HG02759 (cell line): ENCODE measurements around the gene SPP2.

Source experiments
- ATAC-seq: cut with Tn5 transposase; IDR thresholded peaks from one replicate; pipeline ENCODE4 v1.9.1; 2021; ENCODE audit warnings: mild to moderate bottlenecking, moderate library complexity; ENCODE audit not compliant: unreplicated experiment

Gene SPP2

GRCh38 chr2:234050455-234051135, at the start of gene SPP2:
Gene SPP2, plus strand, starts transcription at chr2:234050702. Its CDS starts 85 bp downstream, at chr2:234050787.
- ATAC-seq: no peak

DNA sequence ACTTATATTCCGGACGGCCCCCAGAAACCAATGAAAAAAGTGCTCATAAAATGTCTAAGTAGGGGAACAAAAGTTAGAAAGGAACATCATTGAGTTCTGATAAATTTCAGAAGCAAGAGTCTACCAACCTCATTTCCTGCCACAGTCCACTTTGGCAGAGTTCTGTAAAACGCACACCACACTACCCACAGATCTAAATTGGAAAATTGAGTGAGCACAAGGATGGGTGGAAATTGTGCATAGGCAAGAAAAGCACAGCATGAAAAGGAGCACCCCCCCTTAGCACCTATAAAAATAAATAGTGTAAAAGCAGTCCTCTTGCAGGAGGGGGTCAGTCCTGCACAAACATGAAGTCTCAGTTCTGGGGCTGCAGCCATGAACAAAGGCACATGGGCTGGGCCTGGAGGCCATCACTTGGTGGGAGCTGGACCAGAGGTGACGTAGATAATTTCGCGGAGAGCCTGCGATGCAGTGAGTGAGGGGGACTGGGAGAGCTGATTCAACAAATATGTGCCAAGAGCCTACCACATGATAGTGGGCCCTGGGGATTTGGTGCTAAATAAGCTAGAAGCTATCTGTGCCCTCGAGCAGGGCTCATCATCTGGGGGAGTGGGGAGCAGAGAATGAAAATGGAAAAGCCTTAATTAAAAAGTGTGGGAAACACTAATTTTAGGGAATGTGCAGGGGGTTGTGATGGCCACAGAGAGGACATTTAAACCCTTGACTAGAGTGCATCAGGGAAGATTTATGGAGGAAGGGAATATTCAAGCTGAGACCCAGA, 48.9 kb upstream of the SPP2 start:
- ATAC-seq: no peak

DNA sequence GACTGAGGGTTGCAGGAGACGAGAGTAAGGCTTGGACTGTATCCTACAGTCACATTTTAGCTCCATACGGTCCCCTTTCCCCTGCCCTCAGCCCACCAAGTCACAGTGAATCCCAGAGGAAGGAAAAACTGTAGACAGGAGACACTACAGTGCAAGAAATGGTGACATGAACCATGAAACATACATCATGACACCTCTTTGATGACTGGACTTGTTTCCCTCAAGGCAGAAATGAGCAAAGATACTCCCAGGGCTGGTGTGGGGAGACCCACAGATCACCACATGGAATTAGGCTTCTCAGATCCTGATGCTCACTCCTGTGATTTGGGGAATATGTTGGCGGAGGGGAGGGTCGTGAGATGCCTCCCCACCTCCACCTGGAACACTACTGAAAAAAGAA, 48.2 kb upstream of the SPP2 start:
- ATAC-seq: no peak

GRCh38 chr2:234003972-234004617, 46.4 kb upstream of the SPP2 start:
- ATAC-seq: no peak

- ATAC-seq: no peak
Measured at GRCh38 chr2:234005126-234005525, 45.4 kb upstream of the SPP2 start.

- no peak for ATAC-seq
Measured at GRCh38 chr2:234006501-234006900, 44.0 kb upstream of the SPP2 start.

- no peak for ATAC-seq
Measured at GRCh38 chr2:234014427-234014826, 36.1 kb upstream of the SPP2 start.

DNA sequence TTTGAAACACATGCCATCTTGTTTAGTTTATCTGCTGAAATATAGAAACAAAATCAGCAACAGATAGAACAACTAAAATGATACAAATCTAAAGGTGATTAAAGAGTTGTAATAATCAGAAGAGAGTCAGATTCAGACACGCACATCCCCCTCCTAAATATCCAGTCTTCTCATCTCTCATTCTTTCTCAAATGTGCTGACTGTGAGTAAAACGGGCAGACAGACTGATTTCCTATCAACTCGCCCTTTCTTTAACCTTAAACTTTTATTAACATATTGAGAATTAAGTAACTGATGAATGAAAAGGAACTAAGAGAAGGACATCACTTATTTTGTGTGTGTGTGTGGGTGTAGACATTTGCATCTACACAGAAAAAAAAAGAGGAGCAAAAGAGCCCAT, 34.6 kb upstream of the SPP2 start:
- ATAC-seq: no peak

DNA sequence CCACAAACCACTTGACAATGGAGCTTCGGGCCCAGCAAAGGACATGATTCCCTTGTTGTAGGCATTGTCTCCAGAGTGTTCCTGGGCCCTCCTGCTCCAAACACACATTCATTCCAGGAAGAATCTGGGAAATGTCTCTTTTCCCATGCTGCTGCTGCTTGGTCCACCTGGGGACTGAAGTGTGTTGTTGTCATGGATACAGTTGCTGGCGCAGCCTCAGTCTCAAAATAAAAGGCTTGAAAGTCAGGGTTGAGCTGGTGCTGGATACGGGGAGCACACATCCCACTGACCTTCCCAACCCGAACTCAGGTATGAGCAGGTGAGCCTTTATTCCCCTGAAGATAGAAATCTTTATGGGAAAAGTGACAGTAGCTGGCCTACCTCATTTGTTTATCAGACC, 30.6 kb upstream of the SPP2 start:
- no peak for ATAC-seq

DNA sequence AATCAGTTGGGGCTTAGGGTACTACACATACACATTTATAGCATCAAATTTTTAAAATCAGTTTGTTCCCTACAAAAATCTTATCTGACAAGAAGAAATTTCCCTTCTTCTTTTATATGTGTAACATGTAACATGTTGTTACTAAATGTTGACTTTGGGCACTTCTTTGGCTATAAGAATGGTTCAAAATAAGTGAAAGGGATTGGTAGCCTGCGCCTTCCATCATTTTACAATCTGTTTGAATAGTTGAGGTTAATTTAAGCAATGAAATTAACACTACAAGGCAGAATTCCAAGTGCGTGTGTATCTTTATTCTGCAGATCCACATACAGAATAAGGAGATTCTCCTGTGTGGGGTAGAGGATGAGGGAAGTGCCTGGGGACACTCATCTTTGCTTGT, 30.2 kb upstream of the SPP2 start:
- ATAC-seq: no peak

DNA sequence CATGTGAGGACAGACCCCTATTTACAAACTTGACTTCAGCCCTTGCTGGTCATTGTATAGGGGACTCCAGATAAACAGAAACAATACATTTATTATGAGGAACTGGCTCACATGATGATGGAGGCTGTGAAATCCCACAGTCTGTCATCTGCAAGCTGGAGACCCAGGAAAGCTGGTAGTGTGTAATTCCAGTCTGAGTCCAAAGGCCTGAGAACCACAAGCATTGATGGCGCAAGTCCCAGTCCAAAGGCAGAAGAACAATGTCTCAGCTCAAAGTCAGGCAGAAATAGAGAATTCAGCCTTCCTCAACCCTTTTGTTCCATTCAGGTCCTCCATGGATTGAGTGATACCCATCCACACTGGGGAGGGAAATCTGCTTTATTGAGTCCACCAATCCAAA, 28.1 kb upstream of the SPP2 start:
- no peak for ATAC-seq

DNA sequence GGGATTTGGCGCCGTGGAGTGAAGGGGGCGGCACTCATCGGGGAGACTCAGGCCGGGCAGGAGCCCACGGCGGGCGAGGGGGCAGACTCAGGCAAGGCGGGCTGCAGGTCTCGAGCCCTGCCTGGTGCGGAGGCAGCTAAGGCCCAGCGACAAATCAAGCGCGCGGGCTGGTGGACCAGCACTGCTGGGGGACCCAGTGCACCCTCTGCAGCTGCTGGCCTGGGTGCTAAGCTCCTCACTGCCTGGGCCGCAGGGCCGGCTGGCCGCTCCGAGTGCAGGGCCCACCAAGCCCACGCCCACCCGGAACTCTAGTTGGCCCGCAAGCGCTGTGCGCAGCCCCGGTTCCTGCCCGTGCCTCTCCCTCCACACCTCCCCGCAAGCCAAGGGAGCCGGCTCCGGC, 26.2 kb upstream of the SPP2 start:
- no peak for ATAC-seq

- no peak for ATAC-seq
Measured at GRCh38 chr2:234025466-234025865, 25.0 kb upstream of the SPP2 start.

GRCh38 chr2:234025891-234026401, 24.6 kb upstream of the SPP2 start:
- ATAC-seq: no peak

DNA sequence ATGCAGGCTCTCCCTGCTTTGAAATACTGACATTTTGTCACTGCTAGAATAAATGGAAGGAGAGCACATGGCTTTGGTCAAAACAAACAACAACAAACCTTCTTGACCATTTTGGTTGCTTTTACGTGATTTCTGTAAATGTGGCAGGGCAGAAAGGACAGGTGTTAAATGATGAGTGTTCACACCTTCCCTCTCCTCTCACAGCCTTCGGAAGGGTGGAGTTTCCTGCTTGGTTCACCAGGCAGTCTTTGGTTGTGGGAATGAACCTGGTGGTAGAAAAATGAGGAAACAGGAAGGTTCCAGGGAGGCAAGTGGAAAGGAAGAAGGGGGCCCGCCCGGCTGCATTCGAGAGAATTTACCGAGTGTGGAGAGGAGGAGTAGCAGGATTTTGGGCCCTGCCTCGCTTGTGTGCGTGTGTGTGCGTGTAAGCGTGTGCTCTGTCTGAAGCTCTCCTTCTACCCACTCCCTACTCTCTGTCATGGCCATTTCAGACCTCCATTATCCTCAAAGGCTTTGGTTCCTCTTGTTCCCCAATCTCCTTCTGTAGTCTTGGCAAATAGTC, 23.7 kb upstream of the SPP2 start:
- no peak for ATAC-seq

GRCh38 chr2:234027641-234028040, 22.9 kb upstream of the SPP2 start:
- no peak for ATAC-seq

DNA sequence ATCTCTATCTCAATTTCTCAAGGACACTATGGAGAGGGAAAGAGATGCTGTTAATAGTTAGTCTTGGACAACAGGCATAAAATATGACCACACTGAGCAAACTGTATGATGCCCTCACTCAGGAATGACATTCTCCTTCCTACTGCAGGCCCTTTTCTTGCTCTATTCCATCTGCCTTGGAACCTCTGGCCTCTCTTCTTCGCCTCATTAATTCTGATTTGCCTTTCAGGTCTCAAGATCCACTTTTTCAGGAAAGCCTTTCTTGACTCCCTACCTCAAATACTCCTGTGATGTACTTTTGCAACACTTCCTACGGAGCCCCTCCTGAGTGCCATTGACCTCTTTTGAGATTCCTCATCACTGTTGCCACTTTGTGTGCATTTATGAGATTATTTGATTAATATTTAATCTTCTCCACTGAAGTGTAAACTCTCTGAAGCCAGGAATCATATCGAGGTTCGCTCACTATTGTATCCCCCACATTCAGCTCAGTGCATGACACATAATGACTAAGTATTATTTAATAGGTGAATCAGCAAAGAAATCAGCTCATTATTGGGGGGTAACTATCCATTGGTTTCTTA, 21.3 kb upstream of the SPP2 start:
- ATAC-seq: no peak

GRCh38 chr2:234031207-234031606, 19.3 kb upstream of the SPP2 start:
- no peak for ATAC-seq

- ATAC-seq: no peak
Measured at GRCh38 chr2:234032279-234032856, 18.1 kb upstream of the SPP2 start.

DNA sequence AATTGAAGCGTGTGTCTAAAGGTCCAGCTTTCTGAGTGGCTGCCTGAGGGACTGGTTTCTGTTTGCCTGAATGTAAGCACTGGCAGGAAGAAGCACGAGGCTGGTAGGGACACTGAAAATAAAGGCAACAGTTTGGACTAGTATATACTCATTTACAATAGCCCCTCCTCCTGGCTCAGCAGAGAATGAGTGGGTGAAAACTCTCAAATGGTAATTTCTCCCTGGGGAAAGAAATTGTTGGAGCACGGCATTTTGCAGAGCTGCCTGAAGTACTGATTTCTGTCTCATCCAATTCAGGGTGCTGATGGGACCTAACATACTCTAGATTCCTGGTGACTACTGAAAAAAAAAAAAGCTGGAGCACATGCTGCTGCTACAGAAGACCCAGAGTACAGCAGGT, 17.3 kb upstream of the SPP2 start:
- no peak for ATAC-seq

DNA sequence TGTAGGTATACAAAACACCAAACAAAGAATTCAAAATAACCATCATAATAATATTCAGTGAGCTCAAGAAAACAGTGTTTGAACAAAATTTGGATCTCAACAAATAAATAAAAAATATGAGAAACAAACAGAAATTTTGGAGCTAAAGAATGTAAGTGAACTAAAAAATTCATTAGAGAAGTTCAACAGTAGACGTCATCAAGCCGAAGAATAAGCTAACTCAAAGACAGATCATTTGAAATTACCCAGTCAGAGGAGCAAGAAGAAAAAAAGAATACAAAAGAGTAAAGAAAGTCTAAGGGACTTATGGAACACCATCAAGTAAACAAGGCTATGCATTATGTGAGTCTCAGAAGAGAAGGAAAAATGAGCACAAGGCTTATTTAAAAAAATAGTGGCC, 16.6 kb upstream of the SPP2 start:
- ATAC-seq: no peak
